Osteocyte (in vitro differentiated cells): ENCODE measurements around the gene LHFPL3. TPM values are rescaled to one million over a fixed set of nuclear protein-coding genes. Genes with fewer than 3 reads are reported as not detected.

ENCODE experiments used
- DNase-seq: peaks from one replicate; pipeline ENCODE4 v3.0.0; 2021; ENCODE audit warnings: mixed read lengths; ENCODE audit not compliant: unreplicated experiment; ENCODE audit errors: extremely low spot score
- H3K27ac Mint-ChIP-seq: one replicate; pipeline ENCODE4 v1.8.0; 2021; ENCODE audit warnings: mild to moderate bottlenecking, mixed read lengths; ENCODE audit not compliant: unreplicated experiment
- H3K27me3 Mint-ChIP-seq: one replicate; pipeline ENCODE4 v1.8.0; 2021; ENCODE audit warnings: mixed read lengths; ENCODE audit not compliant: unreplicated experiment
- H3K36me3 Mint-ChIP-seq: one replicate; pipeline ENCODE4 v1.8.0; 2021; ENCODE audit warnings: mixed read lengths; ENCODE audit not compliant: unreplicated experiment
- H3K4me1 Mint-ChIP-seq: one replicate; pipeline ENCODE4 v1.8.0; 2021; ENCODE audit warnings: mixed read lengths; ENCODE audit not compliant: unreplicated experiment
- H3K4me3 Mint-ChIP-seq: one replicate; pipeline ENCODE4 v1.8.0; 2021; ENCODE audit warnings: mild to moderate bottlenecking, moderate library complexity, mixed read lengths; ENCODE audit not compliant: unreplicated experiment
- H3K9me3 Mint-ChIP-seq: one replicate; pipeline ENCODE4 v1.8.0; 2021; ENCODE audit warnings: mixed read lengths; ENCODE audit not compliant: unreplicated experiment
- total RNA-seq: library from RNA; stranded (reverse); gene quantifications from 2 replicates; pipeline ENCODE4 v1.2.1, GENCODE V29; 2021
- TF ChIP-seq, protein P1 (sequence below): fragments of 200-600 bp; sonication (generic); IDR thresholded peaks from 2 replicates; pipeline ENCODE4 v1.5.0; 2021; ENCODE audit warnings: antibody characterized with exemption, mild to moderate bottlenecking, moderate library complexity

The LHFPL3 gene
- total RNA-seq, 1 donor from 2014 or later: not detected

DNA sequence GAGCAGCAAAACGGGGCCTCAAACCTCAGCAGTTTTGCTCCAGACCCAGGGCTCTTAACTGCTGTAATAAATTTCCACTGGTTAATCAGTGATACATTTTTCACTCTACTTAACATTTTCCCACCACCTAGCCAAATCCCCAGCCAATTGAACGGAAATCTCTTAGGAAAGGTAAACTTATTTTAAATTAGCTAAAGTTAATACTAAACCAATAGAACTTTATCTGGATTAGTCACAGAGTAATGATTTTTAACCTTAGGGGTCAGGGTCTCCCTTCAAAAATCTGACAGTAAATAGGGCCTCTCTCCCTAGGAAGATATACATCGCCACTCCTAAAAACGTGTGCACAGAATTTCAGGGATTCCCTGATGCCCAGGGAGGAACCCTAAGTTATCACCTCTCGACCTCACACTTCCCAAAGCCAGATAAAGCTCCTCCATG, 598.2 kb downstream of the LHFPL3 start:
- TF ChIP-seq, protein P1, sequence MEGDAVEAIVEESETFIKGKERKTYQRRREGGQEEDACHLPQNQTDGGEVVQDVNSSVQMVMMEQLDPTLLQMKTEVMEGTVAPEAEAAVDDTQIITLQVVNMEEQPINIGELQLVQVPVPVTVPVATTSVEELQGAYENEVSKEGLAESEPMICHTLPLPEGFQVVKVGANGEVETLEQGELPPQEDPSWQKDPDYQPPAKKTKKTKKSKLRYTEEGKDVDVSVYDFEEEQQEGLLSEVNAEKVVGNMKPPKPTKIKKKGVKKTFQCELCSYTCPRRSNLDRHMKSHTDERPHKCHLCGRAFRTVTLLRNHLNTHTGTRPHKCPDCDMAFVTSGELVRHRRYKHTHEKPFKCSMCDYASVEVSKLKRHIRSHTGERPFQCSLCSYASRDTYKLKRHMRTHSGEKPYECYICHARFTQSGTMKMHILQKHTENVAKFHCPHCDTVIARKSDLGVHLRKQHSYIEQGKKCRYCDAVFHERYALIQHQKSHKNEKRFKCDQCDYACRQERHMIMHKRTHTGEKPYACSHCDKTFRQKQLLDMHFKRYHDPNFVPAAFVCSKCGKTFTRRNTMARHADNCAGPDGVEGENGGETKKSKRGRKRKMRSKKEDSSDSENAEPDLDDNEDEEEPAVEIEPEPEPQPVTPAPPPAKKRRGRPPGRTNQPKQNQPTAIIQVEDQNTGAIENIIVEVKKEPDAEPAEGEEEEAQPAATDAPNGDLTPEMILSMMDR: no peak
- Mint-ChIP-seq H3K27ac (no peak overlapping the region), H3K4me1 (no peaks in the 10 kb centered on the region), H3K9me3 (no peaks in the 10 kb centered on the region), H3K4me3 (no peak overlapping the region), H3K36me3 (no peaks in the 10 kb centered on the region), H3K27me3 (no peaks in the 10 kb centered on the region)
- no peak for DNase-seq

DNA sequence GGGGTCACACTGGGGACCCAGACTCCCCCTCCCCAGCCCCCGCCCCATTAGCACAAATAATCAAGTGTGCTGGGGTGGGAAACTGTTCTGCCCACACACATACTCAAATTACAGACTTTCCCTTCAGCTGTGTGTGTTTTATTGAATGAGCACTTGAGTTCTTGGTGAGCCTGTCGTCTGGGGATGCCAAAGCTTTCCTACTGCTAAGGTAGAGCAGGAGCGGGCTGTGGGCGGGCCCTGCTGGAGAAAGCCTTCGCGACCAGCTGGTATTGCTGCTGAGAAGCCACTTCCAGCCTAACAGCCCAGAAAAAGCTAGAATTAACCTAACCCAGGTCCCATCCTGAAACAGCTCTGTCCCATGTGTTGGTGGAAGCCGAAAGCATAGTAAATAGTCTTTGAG, 598.7 kb downstream of the LHFPL3 start:
- no peak overlapping the region for H3K27ac Mint-ChIP-seq
- H3K36me3 Mint-ChIP-seq: no peaks in the 10 kb centered on the region
- H3K9me3 Mint-ChIP-seq: no peaks in the 10 kb centered on the region
- H3K4me3 Mint-ChIP-seq: no peak overlapping the region
- no peak for DNase-seq
- H3K27me3 Mint-ChIP-seq: no peaks in the 10 kb centered on the region
- H3K4me1 Mint-ChIP-seq: no peaks in the 10 kb centered on the region
- TF ChIP-seq, protein P1: no peak

- Mint-ChIP-seq H3K4me1 (no peaks in the 10 kb centered on the region), H3K27me3 (no peaks in the 10 kb centered on the region), H3K36me3 (no peaks in the 10 kb centered on the region), H3K4me3 (no peak overlapping the region), H3K27ac (no peak overlapping the region), H3K9me3 (no peaks in the 10 kb centered on the region)
- TF ChIP-seq, protein P1: no peak
- DNase-seq: no peak
Measured at GRCh38 chr7:104928721-104929400, 600.5 kb downstream of the LHFPL3 start.

- Mint-ChIP-seq H3K9me3 (no peaks in the 10 kb centered on the region), H3K36me3 (no peaks in the 10 kb centered on the region), H3K27ac (no peak overlapping the region), H3K27me3 (no peaks in the 10 kb centered on the region), H3K4me1 (no peaks in the 10 kb centered on the region), H3K4me3 (no peak overlapping the region)
- TF ChIP-seq, protein P1: no peak
- DNase-seq: no peak
Measured at GRCh38 chr7:104929921-104930320, 601.5 kb downstream of the LHFPL3 start.

GRCh38 chr7:104931181-104931781, 602.9 kb downstream of the LHFPL3 start:
- no peaks in the 10 kb centered on the region for H3K4me1 Mint-ChIP-seq
- H3K27me3 Mint-ChIP-seq: no peaks in the 10 kb centered on the region
- no peaks in the 10 kb centered on the region for H3K9me3 Mint-ChIP-seq
- H3K36me3 Mint-ChIP-seq: no peaks in the 10 kb centered on the region
- TF ChIP-seq, protein P1: no peak
- H3K4me3 Mint-ChIP-seq: no peak overlapping the region
- no peak for DNase-seq
- H3K27ac Mint-ChIP-seq: no peak overlapping the region
